Activated CD8-positive, alpha-beta memory T cell treated with anti-CD3 and anti-CD28 coated beads, Interleukin-2, amount 10 ng/mL, durations not matched to agents 7 days and 5 days (primary cell): ENCODE measurements around the gene RPS6KB2. TPM values are rescaled to one million over a fixed set of nuclear protein-coding genes. Genes with fewer than 3 reads are reported as not detected.

Source experiments
- ATAC-seq: fragments of 150-1000 bp; cut with Tn5 transposase; one replicate; pipeline ENCODE4 v1.10.0; 2021; ENCODE audit warnings: moderate library complexity
- CTCF ChIA-PET: fragments of 350-600 bp; sonication (Branson Sonifier 250); formaldehyde crosslinking; loops from one replicate; lab custom pipeline; 2021; ENCODE audit warnings: antibody characterized with exemption; lab: Charles Lee
- DNase-seq: peaks from one replicate; pipeline ENCODE4 v3.0.0-alpha.2; 2020
- H3K27ac Mint-ChIP-seq: one replicate; pipeline ENCODE4 v1.8.0; 2021; ENCODE audit warnings: mild to moderate bottlenecking, mixed read lengths
- H3K27me3 Mint-ChIP-seq: one replicate; pipeline ENCODE4 v1.8.0; 2021; ENCODE audit warnings: mixed read lengths
- H3K36me3 Mint-ChIP-seq: one replicate; pipeline ENCODE4 v1.8.0; 2021; ENCODE audit warnings: mild to moderate bottlenecking, mixed read lengths
- H3K4me1 Mint-ChIP-seq: one replicate; pipeline ENCODE4 v1.8.0; 2021; ENCODE audit warnings: mixed read lengths
- H3K4me3 Mint-ChIP-seq: one replicate; pipeline ENCODE4 v1.8.0; 2021; ENCODE audit warnings: mild to moderate bottlenecking, moderate library complexity, mixed read lengths
- H3K9me3 Mint-ChIP-seq: one replicate; pipeline ENCODE4 v1.8.0; 2022; ENCODE audit warnings: low read depth, mixed read lengths
- total RNA-seq, 2 experiments: library from RNA; stranded (reverse); gene quantifications; one replicate each; pipeline ENCODE4 v1.2.3, GENCODE V29; 2021

Gene RPS6KB2
- 10 to 100 TPM; 63.3 to 65.0 TPM for total RNA-seq

DNA sequence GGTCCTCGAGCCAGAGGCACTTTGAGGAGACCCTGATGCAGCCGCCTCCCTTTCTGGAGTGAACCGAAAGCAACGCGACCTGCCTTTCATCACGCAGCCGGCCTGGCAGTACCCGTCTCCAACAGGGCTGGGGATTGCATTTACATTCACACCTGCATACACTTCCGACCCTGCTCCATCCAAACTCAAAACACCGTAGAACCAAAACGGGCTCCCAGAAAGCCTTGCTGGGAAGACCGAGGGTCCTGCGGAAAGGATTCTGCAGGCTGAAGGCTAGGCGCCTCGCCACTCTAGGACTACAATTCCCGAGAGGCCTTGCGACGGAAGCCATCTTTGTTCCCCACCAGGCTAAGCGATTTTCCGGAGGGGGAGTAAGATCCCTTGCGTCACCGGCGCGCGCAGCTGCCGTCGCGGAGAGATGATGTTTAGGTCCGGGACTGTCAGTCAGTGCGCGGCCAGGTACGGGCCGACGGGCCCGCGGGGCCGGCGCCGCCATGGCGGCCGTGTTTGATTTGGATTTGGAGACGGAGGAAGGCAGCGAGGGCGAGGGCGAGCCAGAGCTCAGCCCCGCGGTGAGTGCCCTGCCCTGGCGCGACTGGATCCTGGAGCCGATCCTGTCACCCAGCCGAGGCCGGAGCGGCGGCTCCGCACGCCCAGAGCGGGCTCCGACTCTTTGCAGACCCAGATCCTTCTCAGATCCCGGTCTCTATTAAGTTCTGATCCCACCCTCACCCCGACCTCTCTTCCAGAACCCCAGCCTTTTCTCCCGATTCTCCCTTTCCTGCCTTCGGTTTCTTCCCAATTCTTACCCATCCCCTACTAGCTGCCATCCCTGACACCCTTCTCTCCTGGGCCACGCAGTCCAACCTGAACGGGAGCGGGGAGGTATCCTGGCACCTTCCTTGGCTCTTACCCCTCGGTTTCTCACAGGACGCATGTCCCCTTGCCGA lies at the start of gene RPS6KB2:
TSS of gene RPS6KB2 (plus strand) at position 443 of the 950 bp plus-strand sequence. CDS start at position 495, 52 bp downstream.
- CTCF ChIA-PET = interaction anchor here (0.7 to 3.3 kb wide), 12 partner anchors 8 to 72 kb away, joined by 3 to 16 read pairs (median 5); partner anchors contain the start of genes PPP1CA, PTPRCAP and TBC1D10C
- Mint-ChIP-seq H3K36me3 (peaks cover 13% of the 10 kb centered on the region), H3K27ac (peak within 1 kb of the TSS; percentile 95), H3K4me3 (peak within 1 kb of the TSS; percentile 94), H3K27me3 (no peaks in the 10 kb centered on the region), H3K9me3 (no peaks in the 10 kb centered on the region), H3K4me1 (peaks cover 52% of the 10 kb centered on the region)
- ATAC-seq (peak; percentile 91), DNase-seq (peak; percentile 100)

DNA sequence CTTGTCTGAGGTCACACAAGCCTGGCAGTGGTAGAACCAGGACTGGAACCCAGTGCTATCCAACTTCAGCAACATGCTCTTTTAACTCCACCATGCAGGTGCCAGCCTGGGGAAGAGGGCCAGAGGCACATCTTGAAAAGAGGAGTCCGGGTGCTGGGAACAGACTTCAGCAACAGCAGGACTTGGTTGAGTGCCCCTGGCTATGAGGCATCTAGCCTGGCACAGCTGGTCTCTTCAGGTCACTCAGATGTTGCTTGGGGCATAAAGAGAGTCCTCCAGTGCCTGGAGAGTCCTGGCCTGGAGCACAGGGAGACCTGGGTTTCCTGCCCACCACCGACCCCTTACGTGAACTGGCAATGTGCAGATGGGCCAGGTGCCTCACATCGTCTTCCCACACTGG lies 49.8 kb upstream of the RPS6KB2 start:
- DNase-seq = no peak
- peaks cover 19% of the 10 kb centered on the region for H3K4me1 Mint-ChIP-seq
- H3K36me3 Mint-ChIP-seq = no peaks in the 10 kb centered on the region
- peaks cover 46% of the 10 kb centered on the region for H3K27me3 Mint-ChIP-seq
- H3K9me3 Mint-ChIP-seq = no peaks in the 10 kb centered on the region
- CTCF ChIA-PET = interaction anchor here (2.0 to 32.6 kb wide), 3 partner anchors 17 to 116 kb away, joined by 7 to 1153 read pairs (median 8); partner anchors contain the start of genes CLCF1 and POLD4
- H3K4me3 Mint-ChIP-seq = no peak overlapping the region
- H3K27ac Mint-ChIP-seq = no peak overlapping the region
- ATAC-seq = no peak

DNA sequence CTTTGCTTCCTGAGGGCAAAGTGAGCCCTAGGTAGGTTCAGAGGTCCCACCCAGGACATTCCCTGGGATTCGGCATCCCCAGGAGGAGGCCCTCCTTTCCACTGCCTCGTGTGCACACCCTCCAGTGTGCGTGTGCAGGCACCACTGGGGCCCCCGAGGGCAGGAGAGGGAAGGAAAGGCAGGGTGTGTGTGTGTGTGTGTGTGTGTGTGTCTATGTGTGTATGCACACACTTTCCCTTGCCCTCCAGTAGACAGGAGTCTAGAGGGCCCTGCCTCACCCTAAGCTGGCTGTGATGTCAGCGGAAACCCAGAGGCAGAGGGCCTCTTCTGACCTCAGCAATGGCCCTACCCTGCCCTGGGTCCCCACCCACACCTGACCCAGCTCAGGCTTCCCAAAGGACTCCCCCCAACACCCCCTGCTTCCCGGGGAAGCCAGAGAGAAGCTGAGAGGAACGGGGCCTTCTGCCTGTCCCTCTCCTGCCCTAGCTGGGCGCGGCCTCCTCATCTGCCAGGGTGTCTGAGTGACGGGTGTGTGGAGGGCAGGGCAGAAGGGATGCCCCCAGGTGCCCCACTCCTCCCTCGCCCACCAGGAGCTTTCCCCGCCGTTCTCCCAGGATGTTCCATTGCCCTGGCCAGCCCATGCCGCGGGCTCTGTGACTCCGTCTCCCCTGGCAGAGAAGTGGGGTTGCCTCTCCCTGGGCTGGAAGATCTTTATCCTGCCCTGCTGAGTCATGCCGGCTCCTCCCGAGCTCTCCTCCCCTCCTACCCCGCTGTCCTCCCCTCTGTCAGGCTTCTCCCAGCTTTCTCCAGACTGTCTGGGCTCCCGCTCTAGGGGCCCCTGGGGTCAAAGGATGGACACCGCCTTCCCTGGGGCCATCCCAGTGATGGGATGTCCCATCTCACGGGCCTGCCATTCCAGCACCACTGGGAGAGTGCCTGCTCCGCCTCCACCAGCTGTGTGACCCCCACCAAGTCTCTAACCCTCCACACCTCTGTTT lies 48.9 kb upstream of the RPS6KB2 start:
- H3K27ac Mint-ChIP-seq = no peak overlapping the region
- H3K27me3 Mint-ChIP-seq = peaks cover 45% of the 10 kb centered on the region
- no peak overlapping the region for H3K4me3 Mint-ChIP-seq
- H3K4me1 Mint-ChIP-seq = peaks cover 13% of the 10 kb centered on the region
- no peaks in the 10 kb centered on the region for H3K9me3 Mint-ChIP-seq
- ATAC-seq (no peak), DNase-seq (no peak)
- no peaks in the 10 kb centered on the region for H3K36me3 Mint-ChIP-seq
- CTCF ChIA-PET = interaction anchor here (1.2 to 32.6 kb wide), 6 partner anchors 18 to 117 kb away, joined by 3 to 1153 read pairs (median 22); partner anchors contain the start of genes CLCF1 and POLD4

DNA sequence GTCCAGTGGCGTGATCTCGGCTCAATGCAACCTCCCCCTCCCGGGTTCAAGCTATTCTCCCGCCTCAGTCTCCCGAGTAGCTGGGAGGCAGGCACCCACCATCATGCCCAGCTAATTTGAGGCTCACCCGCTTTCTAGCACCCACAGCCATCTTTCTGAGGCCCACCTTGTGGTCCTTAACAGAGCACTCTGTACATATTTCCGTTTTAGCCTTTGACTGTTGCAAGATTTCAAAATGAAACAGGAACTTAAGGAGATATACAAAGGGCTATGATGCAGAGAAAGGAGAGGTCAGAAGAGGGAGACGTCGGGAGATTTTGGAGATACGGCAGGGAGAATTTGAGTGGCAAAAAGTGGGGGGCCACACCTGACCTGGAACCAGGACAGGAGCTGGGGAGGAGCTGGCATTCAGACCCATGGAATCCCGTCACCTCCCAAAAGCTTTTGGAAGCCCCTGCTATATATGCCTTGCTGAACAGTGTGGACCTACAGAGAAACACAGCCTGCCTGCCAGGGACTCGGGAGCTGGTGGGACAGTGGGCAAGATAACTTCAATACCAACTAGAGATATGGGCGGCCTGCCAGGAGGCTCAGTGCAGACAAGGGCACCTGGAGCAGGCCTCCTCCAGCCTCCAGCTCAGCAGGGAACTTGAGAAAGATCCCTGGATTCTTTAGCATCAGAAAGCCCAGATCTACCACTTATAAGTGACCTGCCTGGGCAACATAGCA lies 46.9 kb upstream of the RPS6KB2 start:
- H3K36me3 Mint-ChIP-seq = no peaks in the 10 kb centered on the region

DNA sequence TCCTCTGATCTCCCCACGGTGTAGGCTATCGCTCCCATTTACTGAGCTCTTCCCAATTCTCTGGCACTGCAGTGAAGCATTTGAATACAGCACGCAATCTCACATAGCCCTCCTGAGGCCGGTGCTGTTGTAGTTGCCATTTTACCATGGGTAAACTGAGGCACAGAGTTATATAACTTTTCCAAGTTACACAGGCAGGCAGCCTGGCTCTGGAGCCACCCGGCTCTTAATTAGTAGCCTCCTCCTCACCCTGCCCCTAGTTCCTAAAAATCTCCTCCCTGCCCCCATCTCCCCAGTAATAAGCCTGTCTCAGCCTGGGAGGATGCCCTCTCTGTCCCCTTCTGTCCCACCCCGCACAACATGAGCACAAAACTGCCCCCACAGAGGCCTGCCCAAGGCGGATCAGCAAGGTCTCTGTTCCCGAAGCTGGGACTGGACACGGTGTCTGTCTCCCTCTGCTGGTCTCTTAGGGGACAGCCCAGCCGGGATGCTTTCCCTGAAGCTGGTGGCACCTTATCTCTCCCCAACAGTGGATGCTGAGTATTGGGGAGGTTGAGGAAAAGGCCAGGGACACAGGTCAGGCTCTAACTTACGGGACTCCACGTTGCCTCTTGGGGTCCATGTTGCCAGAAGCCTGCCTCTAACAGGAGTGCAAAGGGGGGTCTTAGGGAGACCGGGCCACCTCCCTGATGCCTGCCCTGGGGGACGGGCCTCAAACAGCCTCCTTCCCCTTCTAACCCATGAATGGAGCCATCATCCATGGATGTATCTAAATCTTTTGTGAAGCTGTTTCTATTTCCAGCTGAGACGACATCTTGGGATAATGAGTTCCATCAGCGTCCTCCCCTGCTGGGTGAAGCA lies 45.8 kb upstream of the RPS6KB2 start:
- ATAC-seq (peak; percentile 94), DNase-seq (peak; percentile 90)
- Mint-ChIP-seq H3K27ac (no peak overlapping the region), H3K4me1 (peaks cover 5% of the 10 kb centered on the region), H3K9me3 (no peaks in the 10 kb centered on the region), H3K36me3 (no peaks in the 10 kb centered on the region), H3K4me3 (no peak overlapping the region), H3K27me3 (peaks cover 38% of the 10 kb centered on the region)
- CTCF ChIA-PET = interaction anchor here (0.6 to 32.6 kb wide), 40 partner anchors 9 to 302 kb away, joined by 3 to 1153 read pairs (median 5); partner anchors contain the start of genes ANKRD13D, CLCF1, POLD4 and PPP1CA

More for the DNA sequence above, 46.9 kb upstream of the RPS6KB2 start:
- H3K27me3 Mint-ChIP-seq = peaks cover 47% of the 10 kb centered on the region
- H3K27ac Mint-ChIP-seq = peak overlapping the region; percentile 33
- CTCF ChIA-PET = interaction anchor here (0.6 to 32.6 kb wide), 26 partner anchors 10 to 299 kb away, joined by 3 to 1153 read pairs (median 6); partner anchors contain the start of genes ANKRD13D, CLCF1, POLD4 and PTPRCAP
- no peak overlapping the region for H3K4me3 Mint-ChIP-seq
- peaks cover 5% of the 10 kb centered on the region for H3K4me1 Mint-ChIP-seq
- ATAC-seq (no peak), DNase-seq (no peak)
- H3K9me3 Mint-ChIP-seq = no peaks in the 10 kb centered on the region

DNA sequence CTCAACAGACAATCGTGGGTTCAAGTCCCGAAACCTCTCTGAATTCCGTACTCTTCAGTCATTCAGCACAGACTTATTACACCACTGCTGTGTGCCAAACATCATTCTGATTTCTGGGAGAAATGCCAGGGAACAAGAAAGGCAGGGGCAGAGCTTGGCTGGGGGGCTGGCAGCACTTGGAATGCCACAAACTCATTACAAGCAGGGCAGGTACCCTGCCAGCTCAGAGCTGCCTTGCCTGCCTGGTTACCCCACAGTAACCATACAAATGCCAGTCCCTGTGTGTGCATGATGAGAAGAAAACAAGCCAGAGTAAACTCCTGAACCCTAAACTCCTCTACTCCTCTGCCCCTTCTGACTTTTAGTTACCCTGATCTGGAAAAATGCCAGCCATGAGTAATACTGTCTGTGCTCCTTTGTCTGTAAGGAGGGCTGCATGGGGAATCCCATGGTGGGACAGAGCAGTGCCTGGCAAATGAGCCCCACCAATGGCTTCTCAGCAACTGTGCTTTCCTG lies 43.4 kb upstream of the RPS6KB2 start:
- peaks cover 29% of the 10 kb centered on the region for H3K27me3 Mint-ChIP-seq
- no peak overlapping the region for H3K27ac Mint-ChIP-seq
- no peak for ATAC-seq
- H3K4me3 Mint-ChIP-seq = no peak overlapping the region
- H3K9me3 Mint-ChIP-seq = no peaks in the 10 kb centered on the region
- DNase-seq = no peak
- H3K4me1 Mint-ChIP-seq = peaks cover 13% of the 10 kb centered on the region
- no peaks in the 10 kb centered on the region for H3K36me3 Mint-ChIP-seq
- CTCF ChIA-PET = interaction anchor here (1.0 to 32.6 kb wide), 4 partner anchors 8 to 122 kb away, joined by 3 to 1153 read pairs (median 8); partner anchors contain the start of genes CLCF1, POLD4 and PPP1CA

DNA sequence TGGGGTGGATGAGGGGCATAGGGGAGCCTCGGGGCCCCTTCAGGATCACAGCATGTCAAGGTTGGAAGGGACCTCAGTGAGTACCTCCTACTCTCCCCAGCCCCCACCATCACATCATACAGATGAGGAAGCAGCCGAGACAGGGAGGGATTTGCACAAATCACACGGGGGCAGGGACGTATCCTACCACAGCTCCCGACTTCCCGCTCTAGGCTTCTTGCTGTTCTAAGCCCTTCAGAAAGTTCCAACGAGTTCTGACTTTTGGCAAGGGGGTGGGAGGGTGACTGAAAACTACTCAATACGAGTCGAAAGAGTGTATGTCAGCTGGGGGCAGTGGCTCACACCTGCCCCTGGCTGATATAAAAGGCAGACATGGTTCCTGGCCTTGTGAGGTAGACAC lies 41.2 kb upstream of the RPS6KB2 start:
- no peaks in the 10 kb centered on the region for H3K9me3 Mint-ChIP-seq
- CTCF ChIA-PET = interaction anchor here (0.6 to 32.6 kb wide), 10 partner anchors 10 to 174 kb away, joined by 3 to 1153 read pairs (median 6); partner anchors contain the start of genes CLCF1, PITPNM1, POLD4 and PPP1CA
- H3K27ac Mint-ChIP-seq = no peak overlapping the region
- H3K27me3 Mint-ChIP-seq = peaks cover 23% of the 10 kb centered on the region
- H3K36me3 Mint-ChIP-seq = no peaks in the 10 kb centered on the region
- H3K4me1 Mint-ChIP-seq = peaks cover 19% of the 10 kb centered on the region
- DNase-seq = no peak
- ATAC-seq = no peak
- H3K4me3 Mint-ChIP-seq = no peak overlapping the region

DNA sequence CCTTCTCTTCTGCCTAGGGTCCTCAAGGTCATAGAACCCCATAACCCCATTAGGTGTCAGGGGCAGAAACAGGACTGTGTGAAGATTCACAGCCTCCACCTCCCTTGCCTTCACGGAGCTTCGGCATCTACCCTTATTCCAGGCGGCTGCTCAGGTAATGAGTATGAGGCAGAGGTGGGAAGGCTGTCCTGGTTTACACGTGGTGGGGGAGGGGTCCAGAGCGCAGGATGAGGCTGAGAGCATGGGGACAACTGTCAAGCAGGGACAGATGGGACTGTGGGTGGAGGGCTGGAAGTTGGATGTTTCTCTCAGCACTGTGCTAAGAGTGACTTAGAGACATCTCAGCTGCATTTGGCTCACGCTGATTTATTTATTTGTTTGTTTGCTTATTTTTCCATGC lies 40.8 kb upstream of the RPS6KB2 start:
- DNase-seq = no peak
- Mint-ChIP-seq H3K9me3 (no peaks in the 10 kb centered on the region), H3K27me3 (peaks cover 21% of the 10 kb centered on the region), H3K4me3 (no peak overlapping the region), H3K4me1 (peaks cover 19% of the 10 kb centered on the region), H3K36me3 (no peaks in the 10 kb centered on the region), H3K27ac (no peak overlapping the region)
- ATAC-seq = no peak
- CTCF ChIA-PET = interaction anchor here (1.0 to 32.6 kb wide), 6 partner anchors 11 to 49 kb away, joined by 3 to 1153 read pairs (median 8); partner anchors contain the start of genes CLCF1, POLD4, PPP1CA and PTPRCAP

DNA sequence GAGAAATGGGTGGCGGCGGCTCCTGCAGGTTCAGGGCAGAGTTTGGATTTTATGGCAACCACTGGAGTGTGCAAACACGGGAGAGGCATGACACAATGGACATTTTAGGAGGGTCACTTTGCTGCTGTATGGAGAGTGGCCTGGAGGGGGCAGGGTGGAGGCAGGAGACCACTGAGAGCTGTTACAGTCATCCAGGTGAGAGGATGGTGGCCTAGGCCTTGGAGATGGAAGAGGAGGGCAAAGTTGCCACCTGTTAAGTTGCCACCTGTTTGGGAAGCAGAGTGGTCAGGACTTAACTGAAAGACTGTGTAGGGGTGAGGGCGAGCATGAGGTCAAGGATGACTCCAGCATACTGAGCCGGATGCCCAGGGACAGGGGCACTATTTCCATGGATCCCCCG lies 38.8 kb upstream of the RPS6KB2 start:
- H3K4me1 Mint-ChIP-seq = peaks cover 34% of the 10 kb centered on the region
- no peaks in the 10 kb centered on the region for H3K9me3 Mint-ChIP-seq
- ATAC-seq (peak; percentile 26), DNase-seq (peak; percentile 79)
- H3K36me3 Mint-ChIP-seq = peaks cover 9% of the 10 kb centered on the region
- peaks cover 15% of the 10 kb centered on the region for H3K27me3 Mint-ChIP-seq
- H3K27ac Mint-ChIP-seq = no peak overlapping the region
- H3K4me3 Mint-ChIP-seq = peak overlapping the region; percentile 59
- CTCF ChIA-PET = interaction anchor here (1.0 to 32.6 kb wide), 7 partner anchors 8 to 79 kb away, joined by 3 to 1153 read pairs (median 20); partner anchors contain the start of genes CLCF1, POLD4, PPP1CA and TBC1D10C

DNA sequence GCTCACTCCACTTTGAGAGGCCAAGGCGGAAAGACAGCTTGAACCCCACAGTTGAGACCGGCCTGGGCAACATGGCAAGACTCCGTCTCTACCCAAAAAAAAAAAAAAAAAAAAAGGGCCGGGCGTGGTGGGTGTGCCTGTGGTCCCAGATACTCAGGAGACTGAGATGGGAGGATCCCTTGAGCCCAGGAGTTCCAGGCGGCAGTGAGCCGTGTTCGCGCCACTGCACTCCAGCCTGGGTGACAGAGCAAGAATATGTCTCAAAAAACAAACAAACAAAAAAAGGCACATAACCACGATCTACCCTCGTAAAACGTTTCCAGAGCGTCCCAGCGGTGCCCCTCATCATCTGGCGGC lies 37.4 kb upstream of the RPS6KB2 start:
- H3K9me3 Mint-ChIP-seq = no peaks in the 10 kb centered on the region
- H3K27ac Mint-ChIP-seq = peak overlapping the region; percentile 70
- H3K4me1 Mint-ChIP-seq = peaks cover 36% of the 10 kb centered on the region
- H3K27me3 Mint-ChIP-seq = peaks cover 2% of the 10 kb centered on the region
- DNase-seq (no peak), ATAC-seq (no peak)
- peaks cover 11% of the 10 kb centered on the region for H3K36me3 Mint-ChIP-seq
- peak overlapping the region; percentile 95 for H3K4me3 Mint-ChIP-seq
- CTCF ChIA-PET = interaction anchor here (0.9 to 32.6 kb wide), 12 partner anchors 9 to 115 kb away, joined by 3 to 1153 read pairs (median 5); partner anchors contain the start of genes CLCF1, PITPNM1, POLD4 and PPP1CA
